CD14-positive monocyte (primary cell): Measurements from ENCODE around the gene PRSS50. TPM values are rescaled to one million over a fixed set of nuclear protein-coding genes. Genes with fewer than 3 reads are reported as not detected.

Experiments used
- DNase-seq, 3 donors: peaks; one replicate each; pipeline ENCODE4 v3.0.0-alpha.2; 2011 to 2022
- H2AFZ ChIP-seq: 2 replicates; pipeline ENCODE4 v1.6.0; 2012; ENCODE audit warnings: mild to moderate bottlenecking, low read depth, low read length, inconsistent platforms; ENCODE audit not compliant: insufficient read depth, poor library complexity, severe bottlenecking
- H3K27ac ChIP-seq, 2 donors: 1 replicate in 1 of 2; 2 replicates in 1 of 2; pipeline ENCODE4 v1.5.1; 2012 to 2013; ENCODE audit warnings: low read length in 2 of 2, control low read depth in 1 of 2, inconsistent platforms in 1 of 2, low read depth in 1 of 2, mild to moderate bottlenecking in 1 of 2
- H3K27me3 ChIP-seq, 2 donors: one replicate each; pipeline versions ENCODE4 v1.6.0 to v1.6.1; 2011 to 2013; ENCODE audit warnings: low read length in 2 of 2; ENCODE audit not compliant: control insufficient read depth in 2 of 2, insufficient read depth in 2 of 2
- H3K36me3 ChIP-seq, 2 donors: replicated peaks in 1 of 2; 1 replicate in 1 of 2; 2 replicates in 1 of 2; pipeline versions ENCODE4 v1.5.1 to v1.6.1; 2012 to 2013; ENCODE audit warnings: low read length in 2 of 2, control low read depth in 1 of 2, inconsistent platforms in 1 of 2, mild to moderate bottlenecking in 1 of 2; ENCODE audit not compliant: insufficient read depth in 2 of 2, control insufficient read depth in 1 of 2
- H3K4me1 ChIP-seq, 2 donors: 1 replicate in 1 of 2; 2 replicates in 1 of 2; pipeline versions ENCODE4 v1.5.1 to v1.6.1; 2012 to 2013; ENCODE audit warnings: low read length in 2 of 2, control low read depth in 1 of 2, inconsistent platforms in 1 of 2, mild to moderate bottlenecking in 1 of 2, moderate library complexity in 1 of 2; ENCODE audit not compliant: insufficient read depth in 2 of 2, control insufficient read depth in 1 of 2
- H3K4me2 ChIP-seq: replicated peaks from 2 replicates; pipeline ENCODE3; 2012; ENCODE audit warnings: low read length, moderate library complexity, mild to moderate bottlenecking; ENCODE audit not compliant: poor library complexity, severe bottlenecking; ENCODE audit errors: extremely low read depth
- H3K4me3 ChIP-seq, 3 experiments: fragments of 200-600 bp in 1 of 3; sonication (generic) in 1 of 3; replicated peaks in 1 of 3; 1 replicate in 2 of 3; 2 replicates in 1 of 3; pipeline ENCODE4 v1.5.1; 2011 to 2013; ENCODE audit warnings: low read length in 3 of 3, mild to moderate bottlenecking in 3 of 3, control low read depth in 2 of 3, low read depth in 2 of 3, inconsistent platforms in 1 of 3, moderate library complexity in 1 of 3
- H3K79me2 ChIP-seq: 2 replicates; pipeline ENCODE4 v1.6.0; 2012; ENCODE audit warnings: mild to moderate bottlenecking, control low read depth, inconsistent platforms, low read length, moderate library complexity; ENCODE audit not compliant: insufficient read depth
- H3K9ac ChIP-seq: 2 replicates; pipeline ENCODE4 v1.6.0; 2017; ENCODE audit warnings: low read length, mild to moderate bottlenecking; ENCODE audit not compliant: insufficient read depth, poor library complexity, severe bottlenecking
- H3K9me3 ChIP-seq, 2 donors: replicated peaks in 1 of 2; 1 replicate in 1 of 2; 2 replicates in 1 of 2; pipeline versions ENCODE4 v1.5.1 to v1.6.1; 2012 to 2013; ENCODE audit warnings: low read length in 2 of 2, control low read depth in 1 of 2; ENCODE audit not compliant: control insufficient read depth in 1 of 2, insufficient read depth in 1 of 2
- H4K20me1 ChIP-seq: 2 replicates; pipeline ENCODE4 v1.6.0; 2012; ENCODE audit warnings: mild to moderate bottlenecking, low read length, control low read depth, moderate library complexity; ENCODE audit not compliant: insufficient read depth
- H3K27ac Mint-ChIP-seq, 7 donors: one replicate each; pipeline ENCODE4 v1.8.0; 2020; ENCODE audit warnings: mild to moderate bottlenecking in 7 of 7, mixed read lengths in 7 of 7, moderate library complexity in 6 of 7, inconsistent platforms in 2 of 7
- H3K27me3 Mint-ChIP-seq, 3 donors: one replicate each; pipeline ENCODE4 v1.8.0; 2021 to 2022; ENCODE audit warnings: low read depth in 3 of 3, mild to moderate bottlenecking in 3 of 3, mixed read lengths in 3 of 3, moderate library complexity in 3 of 3, inconsistent platforms in 1 of 3
- H3K36me3 Mint-ChIP-seq, 2 donors: one replicate each; pipeline ENCODE4 v1.8.0; 2020; ENCODE audit warnings: mixed read lengths in 2 of 2, inconsistent platforms in 1 of 2, mild to moderate bottlenecking in 1 of 2
- H3K4me1 Mint-ChIP-seq: one replicate; pipeline ENCODE4 v1.8.0; 2020; ENCODE audit warnings: mild to moderate bottlenecking, mixed read lengths
- H3K4me3 Mint-ChIP-seq, 2 donors: one replicate each; pipeline ENCODE4 v1.8.0; 2020; ENCODE audit warnings: mild to moderate bottlenecking in 2 of 2, mixed read lengths in 2 of 2, moderate library complexity in 1 of 2
- H3K9me3 Mint-ChIP-seq, 7 donors: one replicate each; pipeline ENCODE4 v1.8.0; 2020 to 2022; ENCODE audit warnings: mixed read lengths in 7 of 7, mild to moderate bottlenecking in 6 of 7, moderate library complexity in 6 of 7, inconsistent platforms in 2 of 7
- WGBS: methylation state at CpG from one replicate; pipeline ENCODE4 v1.1.5; 2013; ENCODE audit warnings: missing lambda C conversion rate; ENCODE audit not compliant: insufficient coverage; 5-methylcytosine and 5-hydroxymethylcytosine counted together
- intact Hi-C, 2 donors: fragments of 100-400 bp; cut with micrococcal nuclease; formaldehyde crosslinking; loops; one replicate each; pipeline versions ENCODE4 v1.15.0 to v1.15.1; 2023
- polyA plus RNA-seq, 3 donors: library from polyadenylated mRNA; depleted of rRNA in 1 of 3; unstranded in 2 of 3; stranded (reverse) in 1 of 3; fragments of 300-500 nt in 2 of 3; fragments of >200 nt in 1 of 3; fragmentation: Illumina TruSeq in 2 of 3; gene quantifications; 1 replicate in 2 of 3; 2 replicates in 1 of 3; pipeline ENCODE4 v1.2.3, GENCODE V29; 2012 to 2021
- TF ChIP-seq, protein P1 (sequence below): fragments of 200-600 bp; IDR thresholded peaks from one replicate; pipeline ENCODE4 v1.8.0; 2022; ENCODE audit warnings: antibody characterized with exemption, mild to moderate bottlenecking

Gene PRSS50
- polyA plus RNA-seq, 3 donors: not detected

DNA sequence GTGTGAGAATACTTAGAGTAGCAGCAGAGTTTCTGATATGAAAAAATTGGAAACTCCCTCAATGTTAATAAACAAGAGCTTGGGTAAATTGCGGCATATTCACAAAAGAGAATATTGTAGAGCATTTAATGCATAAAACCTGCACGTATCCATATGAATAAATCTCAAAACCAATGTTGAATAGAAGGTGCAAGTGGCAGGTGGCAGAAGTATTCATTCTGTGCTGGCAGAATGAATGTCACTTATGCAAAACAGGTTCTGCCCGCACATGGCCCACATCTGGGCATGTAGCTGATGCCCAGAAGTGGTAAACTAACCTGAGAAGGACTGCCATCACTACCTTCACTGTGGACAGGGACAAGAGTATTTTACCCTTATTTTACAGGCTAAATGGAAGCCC is 14.1 kb upstream of the PRSS50 start:
- H3K27me3 Mint-ChIP-seq: peaks cover 8 to 15% (median 8%) of the 10 kb centered on the region in 3 donors
- Histone ChIP-seq H3K27me3 (peaks cover 2 to 3% of the 10 kb centered on the region in 2 donors), H3K9me3 (no peaks in the 10 kb centered on the region), H3K36me3 (no peaks in the 10 kb centered on the region), H3K4me1 (no peaks in the 10 kb centered on the region), H4K20me1 (no peaks in the 10 kb centered on the region), H3K4me3 (no peak overlapping the region), H2AFZ (no peak overlapping the region), H3K79me2 (no peaks in the 10 kb centered on the region), H3K4me2 (no peak overlapping the region), H3K27ac (no peak overlapping the region), H3K9ac (no peak overlapping the region)
- TF ChIP-seq, protein P1, sequence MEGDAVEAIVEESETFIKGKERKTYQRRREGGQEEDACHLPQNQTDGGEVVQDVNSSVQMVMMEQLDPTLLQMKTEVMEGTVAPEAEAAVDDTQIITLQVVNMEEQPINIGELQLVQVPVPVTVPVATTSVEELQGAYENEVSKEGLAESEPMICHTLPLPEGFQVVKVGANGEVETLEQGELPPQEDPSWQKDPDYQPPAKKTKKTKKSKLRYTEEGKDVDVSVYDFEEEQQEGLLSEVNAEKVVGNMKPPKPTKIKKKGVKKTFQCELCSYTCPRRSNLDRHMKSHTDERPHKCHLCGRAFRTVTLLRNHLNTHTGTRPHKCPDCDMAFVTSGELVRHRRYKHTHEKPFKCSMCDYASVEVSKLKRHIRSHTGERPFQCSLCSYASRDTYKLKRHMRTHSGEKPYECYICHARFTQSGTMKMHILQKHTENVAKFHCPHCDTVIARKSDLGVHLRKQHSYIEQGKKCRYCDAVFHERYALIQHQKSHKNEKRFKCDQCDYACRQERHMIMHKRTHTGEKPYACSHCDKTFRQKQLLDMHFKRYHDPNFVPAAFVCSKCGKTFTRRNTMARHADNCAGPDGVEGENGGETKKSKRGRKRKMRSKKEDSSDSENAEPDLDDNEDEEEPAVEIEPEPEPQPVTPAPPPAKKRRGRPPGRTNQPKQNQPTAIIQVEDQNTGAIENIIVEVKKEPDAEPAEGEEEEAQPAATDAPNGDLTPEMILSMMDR: no peak
- no peak for DNase-seq
- intact Hi-C loops: no loop called here
- no peaks in the 10 kb centered on the region for H3K4me1 Mint-ChIP-seq
- no peak overlapping the region for H3K4me3 Mint-ChIP-seq
- no peaks in the 10 kb centered on the region for H3K36me3 Mint-ChIP-seq
- no peak overlapping the region for H3K27ac Mint-ChIP-seq
- H3K9me3 Mint-ChIP-seq: no peaks in the 10 kb centered on the region
- WGBS: 80% methylated on average over 1 of the region's 3 CpGs

DNA sequence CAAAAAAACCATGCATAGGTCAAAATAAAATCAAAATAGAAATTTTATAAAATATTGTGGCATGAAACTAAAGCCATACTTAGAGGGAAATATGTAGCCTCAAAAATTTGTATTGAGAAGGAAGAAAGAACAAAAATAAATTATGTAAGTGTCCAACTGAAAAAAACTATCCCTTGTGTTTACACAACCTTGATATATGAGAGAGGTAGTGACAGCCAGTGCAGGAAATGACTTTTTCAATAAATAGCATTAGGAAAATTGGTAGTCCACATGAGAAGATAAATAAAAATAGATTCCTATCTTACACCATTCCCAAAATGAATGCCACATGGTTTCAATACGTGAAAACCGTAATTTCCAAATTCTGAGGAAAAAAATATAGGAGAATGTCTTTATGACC is 13.2 kb upstream of the PRSS50 start:
- intact Hi-C loops: no loop called here
- Histone ChIP-seq H3K27me3 (peaks cover 2 to 3% of the 10 kb centered on the region in 2 donors), H3K9me3 (no peaks in the 10 kb centered on the region), H3K4me3 (no peak overlapping the region), H3K27ac (no peak overlapping the region), H3K4me2 (no peak overlapping the region), H4K20me1 (no peaks in the 10 kb centered on the region), H3K4me1 (no peaks in the 10 kb centered on the region), H3K9ac (no peak overlapping the region), H3K36me3 (no peaks in the 10 kb centered on the region), H2AFZ (no peak overlapping the region), H3K79me2 (no peaks in the 10 kb centered on the region)
- Mint-ChIP-seq H3K36me3 (no peaks in the 10 kb centered on the region), H3K27ac (no peak overlapping the region), H3K4me3 (no peak overlapping the region), H3K9me3 (no peaks in the 10 kb centered on the region), H3K27me3 (peaks cover 11 to 17% (median 11%) of the 10 kb centered on the region in 3 donors), H3K4me1 (no peaks in the 10 kb centered on the region)
- WGBS: no CpG with 5 or more reads among the region's 2 CpGs
- no peak for DNase-seq
- TF ChIP-seq, protein P1: no peak
